NCI-H748 treated with DMSO at 0.1 percent for 48 hours (cell line): ENCODE results near the gene ARL4C.

Experiments
- DNase-seq: peaks from one replicate; lab custom pipeline; 2025; lab: John Stamatoyannopoulos, UW

Gene ARL4C

DNA sequence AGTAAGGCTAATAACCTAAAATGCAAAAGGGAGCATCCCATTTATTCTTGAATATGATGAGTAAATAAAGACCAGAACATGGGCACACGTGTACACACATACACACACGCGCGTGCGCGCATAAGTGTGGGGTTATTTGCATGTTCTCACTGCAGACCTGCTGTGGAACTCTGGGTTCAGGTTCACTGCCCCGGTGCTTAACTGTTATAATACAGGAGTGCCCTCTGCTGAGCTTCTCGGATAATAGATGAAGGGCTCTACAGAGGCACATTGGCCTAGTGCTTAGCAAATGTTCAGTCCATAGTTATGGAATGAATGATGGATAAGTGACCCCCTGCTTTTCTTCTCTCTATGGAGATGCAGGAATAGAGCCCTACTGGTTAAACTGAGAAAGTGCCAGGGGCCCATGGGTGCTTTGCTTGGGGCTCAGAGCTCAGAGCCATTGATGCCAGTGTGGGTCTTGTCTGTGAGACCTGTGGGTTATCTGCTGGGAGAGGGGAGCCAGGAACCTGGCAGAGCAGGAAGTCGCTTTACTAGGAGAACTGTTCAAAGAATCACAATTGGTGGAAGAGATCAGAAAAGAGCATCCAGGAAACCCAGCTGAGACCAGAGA is 3.6 kb upstream of the ARL4C start:
- peak; percentile 29 for DNase-seq

DNA sequence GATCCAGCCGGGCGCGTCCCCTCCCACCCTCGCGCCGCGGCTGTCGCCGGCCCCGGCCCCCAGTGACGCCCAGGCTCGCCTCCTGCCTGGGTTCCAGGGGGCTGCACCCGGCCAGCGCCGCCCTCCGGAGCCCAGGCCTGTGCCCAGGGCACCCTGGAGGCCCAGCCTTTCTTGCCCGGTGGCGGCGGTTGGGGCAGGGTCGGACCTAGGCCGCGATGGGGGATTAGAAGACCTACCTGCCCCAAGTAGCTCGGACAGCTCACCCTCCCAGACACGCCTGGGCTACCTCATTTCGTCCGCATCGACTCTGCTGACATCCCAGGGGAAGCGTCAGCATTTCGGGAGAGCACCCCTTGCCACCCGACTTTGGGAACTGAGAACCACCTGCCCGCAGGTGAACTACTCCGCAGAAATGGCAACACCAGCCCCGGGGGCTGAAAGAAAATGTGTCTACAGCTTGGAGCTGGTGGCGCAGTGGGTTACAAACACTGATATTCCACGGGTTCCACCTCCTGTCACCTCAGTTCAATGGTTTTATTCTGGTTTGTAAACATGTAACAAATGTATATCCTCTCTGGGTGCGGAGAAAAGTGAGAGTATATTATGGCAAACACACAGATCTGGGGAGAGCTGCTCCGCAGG is 834 bp upstream of the ARL4C start:
- no peak for DNase-seq

DNA sequence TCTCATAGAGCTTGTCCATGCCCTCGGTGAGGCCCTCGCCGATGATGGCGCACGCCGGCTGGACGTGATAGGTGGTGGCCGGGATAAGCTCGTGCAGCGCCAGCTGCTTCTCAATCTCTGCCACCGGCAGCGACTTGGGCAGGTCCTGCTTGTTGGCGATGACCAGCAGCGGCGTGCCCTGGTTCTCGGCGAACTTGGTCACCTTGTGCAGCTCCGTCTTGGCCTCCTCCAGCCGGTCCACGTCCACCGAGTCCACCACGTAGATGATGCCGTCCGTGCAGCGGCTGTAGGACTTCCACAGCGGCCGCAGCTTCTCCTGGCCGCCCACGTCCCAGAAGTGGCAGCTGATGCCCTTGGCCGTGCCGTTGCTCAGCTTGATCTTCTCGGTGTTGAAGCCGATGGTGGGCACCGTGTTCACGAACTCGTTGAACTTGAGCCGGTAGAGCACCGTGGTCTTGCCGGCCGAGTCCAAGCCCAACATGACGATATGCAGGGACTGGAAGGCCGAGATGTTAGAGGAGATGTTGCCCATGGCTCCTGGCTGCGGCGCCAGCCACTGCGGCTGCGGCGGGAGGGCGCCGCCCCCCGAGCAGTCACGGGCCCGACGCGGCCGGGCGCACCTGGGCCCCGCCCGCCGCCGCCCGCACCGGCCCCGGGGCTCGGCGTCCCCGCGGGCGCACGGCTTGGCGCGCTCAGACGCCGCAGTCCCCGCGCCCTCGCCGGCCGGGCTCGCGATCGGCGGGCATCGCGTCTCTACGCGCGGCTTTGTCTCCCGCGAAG is 636 bp downstream of the ARL4C start:
- peak; percentile 35 for DNase-seq

DNA sequence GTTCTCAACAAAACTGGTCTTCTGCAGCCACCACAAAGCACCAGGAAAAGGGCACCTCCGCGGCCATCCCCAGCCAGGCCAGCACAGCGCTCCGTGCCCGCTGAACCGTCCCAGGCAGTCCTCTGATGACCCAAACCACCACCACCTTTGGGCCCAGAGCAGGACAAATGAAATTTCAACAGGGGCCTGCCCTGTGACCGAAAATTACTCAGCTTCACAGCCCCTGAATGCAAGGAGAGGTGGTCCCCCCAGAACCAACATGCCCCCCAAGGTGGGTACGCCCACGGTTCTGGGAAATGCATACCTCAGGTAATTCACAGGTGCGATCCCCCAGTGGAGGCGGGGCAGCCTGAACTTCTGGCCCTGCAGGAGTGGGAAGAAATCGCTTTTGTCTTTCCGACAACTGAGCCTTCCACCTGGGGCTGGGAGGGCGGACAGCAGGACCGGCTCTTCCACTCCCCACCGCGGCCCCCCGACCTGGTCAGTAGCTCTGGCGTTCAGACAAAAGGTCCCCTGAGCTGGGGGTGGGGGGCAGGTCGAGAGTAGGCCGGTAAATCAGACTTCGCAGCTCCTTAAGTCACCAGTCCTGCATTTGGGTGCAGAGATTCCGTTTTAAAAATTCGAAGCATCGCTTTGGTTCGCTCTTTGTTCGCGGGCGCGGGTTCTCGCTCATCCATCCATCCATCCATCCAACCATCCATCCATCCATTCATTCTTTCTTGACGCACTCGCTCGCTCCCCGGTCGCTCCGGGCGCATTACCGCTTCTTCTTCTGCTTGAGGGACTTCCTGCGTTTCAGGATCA is 1.4 kb downstream of the ARL4C start:
- DNase-seq = no peak

DNA sequence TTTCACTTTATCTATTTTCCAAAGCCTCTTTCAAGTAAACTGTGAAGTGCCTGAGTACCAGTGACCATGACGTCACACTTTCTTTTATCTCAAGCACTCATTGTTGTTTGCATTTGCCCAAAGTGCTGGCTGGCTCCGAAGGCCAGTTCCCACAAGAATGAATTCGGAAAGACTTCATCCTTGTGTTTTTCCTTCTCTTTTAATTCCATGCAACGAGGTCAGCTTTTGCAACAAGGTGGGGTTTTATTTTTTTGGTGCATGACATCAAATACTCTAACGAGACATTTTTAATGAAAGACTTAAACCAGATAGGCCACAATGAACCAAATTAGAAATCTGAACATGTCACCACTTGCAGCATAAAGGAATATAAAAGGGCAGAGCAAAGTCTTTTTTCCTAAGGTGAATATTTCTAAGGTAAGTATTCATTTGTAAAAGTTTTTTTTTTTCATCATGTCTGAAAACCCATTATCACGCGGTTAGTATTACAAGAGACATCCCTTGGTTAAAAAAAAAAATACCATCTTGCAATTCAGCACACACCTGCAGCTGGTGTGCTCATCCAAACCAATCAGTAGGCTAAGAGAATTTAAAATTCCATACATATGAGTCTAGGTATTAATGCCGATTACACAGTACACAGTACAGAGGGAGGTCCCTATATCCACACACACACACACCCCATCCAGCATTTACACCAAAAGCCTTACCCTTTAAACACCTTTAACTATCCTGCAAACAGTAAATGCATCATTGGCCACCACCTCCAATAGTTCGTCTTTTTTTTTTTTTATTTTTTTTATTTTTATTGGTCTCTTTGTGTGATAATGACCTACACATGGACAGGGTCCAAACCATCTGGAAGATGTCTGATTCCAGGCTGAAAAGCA is 2.3 kb downstream of the ARL4C start:
- peak; percentile 56 for DNase-seq

DNA sequence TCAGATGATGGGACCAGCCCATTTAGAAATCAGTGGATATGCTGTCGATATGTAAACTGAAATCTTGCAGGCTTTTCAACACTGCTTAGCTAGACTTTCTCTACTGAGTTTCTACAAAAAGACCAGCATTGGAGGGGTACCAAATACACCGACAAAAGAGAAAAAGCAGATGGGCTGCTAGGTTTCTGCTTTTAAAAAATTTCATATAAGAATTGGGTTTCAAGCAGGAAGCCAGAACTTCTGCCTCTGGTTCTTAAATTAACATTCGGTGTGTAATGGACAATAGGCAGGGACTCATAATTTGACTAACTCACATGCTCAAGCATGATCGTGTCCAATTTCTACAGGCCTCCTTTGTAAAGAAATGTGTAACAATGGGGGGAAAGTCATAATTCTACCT is 3.1 kb downstream of the ARL4C start:
- DNase-seq = no peak

DNA sequence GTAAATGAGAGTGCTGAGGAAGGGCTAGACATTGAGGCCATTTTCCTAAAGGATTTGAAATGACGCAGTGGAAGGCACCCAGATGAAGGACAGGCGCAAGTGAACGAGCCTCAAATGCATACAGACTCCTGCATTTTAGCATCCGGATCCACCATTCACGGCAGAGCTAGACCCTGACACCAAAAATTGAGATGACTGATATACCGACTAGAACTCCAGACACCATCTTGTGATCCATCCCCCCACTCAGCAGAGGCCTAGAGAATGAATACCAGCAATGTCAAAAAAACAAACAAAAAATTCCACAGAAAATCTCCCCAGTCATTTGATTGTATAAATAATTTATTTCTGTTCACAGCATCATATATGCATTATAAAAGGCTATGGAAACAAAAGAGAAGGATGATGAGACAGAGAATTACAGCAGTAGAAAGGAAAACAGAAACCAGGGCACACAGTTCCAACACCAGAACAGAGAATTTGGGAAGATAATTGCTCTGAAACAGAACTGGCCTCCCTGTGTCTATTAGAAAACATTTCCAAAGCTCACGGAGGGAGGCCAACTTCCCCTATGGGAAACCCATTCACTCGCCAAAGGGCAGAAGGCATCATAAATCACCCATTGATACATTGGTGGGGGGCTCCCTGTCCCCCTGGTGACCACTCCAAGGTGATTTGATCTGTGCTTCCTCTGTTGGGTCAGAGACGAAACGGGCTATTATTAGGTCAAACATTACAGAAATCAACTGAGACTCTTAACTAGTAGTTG is 4.0 kb downstream of the ARL4C start:
- no peak for DNase-seq

DNA sequence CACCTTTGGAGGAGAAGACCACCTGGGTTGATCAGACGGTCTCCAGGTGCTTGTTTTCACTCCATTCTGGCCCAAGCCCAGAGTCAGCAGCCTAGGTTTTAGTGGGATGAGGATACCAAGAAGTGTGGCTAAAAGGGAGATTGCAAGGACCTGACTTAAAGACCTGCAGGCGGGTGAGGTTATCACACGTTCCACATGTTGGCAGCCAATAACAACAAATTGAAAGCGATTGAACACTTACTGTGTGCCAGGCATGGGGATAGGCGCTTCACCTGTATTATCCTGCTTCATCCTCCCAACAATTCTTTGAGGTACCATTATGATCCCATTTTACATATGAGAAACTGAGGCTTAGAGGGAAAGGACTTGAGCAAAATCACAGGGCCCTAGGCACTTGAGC is 5.0 kb downstream of the ARL4C start:
- DNase-seq = no peak

DNA sequence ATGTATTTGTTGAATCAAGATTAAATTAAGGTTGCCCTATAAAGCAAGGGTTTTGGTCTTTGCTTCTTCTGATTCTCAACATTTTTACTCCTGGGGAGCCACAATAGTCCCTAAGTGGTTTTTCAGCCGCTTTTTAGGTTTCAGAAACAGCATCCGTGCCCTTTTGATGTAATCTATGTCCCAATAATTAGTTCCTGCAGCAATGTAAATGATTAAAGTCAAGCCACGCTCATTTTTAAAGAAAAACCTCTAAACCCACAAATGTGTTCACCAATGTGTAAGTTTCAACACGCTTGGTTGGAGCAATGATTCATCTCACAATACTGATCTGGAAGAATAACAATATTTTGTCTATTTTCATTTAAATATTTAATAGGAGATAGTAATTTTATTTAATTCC is 5.6 kb downstream of the ARL4C start:
- DNase-seq = no peak

DNA sequence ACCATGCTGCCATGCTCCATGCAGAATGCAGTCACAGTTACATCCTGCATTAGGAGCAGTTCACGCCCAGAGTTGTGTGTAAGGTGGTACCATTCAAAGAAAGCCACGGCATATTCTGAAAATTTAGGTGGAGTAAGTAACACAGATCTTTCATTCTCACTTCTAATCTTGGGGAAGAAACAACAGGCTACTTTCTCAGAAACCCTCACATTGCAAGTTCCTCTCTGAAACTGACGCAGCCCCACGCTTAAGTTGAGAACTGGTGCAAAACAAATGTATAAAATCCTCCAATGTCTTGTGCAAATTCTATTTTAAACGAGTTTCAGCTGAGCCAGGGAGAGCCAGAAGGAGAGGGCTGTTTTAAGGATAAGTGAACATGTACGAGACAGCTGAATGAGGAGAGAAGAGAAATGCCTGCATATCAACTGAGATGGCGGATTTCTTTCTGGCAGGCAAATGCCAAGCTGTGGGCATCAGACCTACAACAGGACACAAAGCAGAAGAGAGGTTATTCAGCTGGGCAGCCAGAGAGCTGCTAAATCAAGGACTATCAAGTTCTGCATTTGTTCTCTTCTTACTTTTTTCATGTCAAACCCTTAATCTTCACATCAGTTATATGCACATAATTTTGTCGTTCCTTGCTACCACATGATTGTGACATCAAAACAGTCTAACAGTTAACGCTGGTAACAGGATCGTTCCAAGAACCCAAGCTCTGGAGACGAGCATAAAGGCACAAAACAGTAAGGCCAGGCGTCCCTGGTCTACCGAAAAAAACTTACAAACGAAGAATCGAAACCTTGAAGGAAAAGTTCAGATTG is 6.4 kb downstream of the ARL4C start:
- no peak for DNase-seq

DNA sequence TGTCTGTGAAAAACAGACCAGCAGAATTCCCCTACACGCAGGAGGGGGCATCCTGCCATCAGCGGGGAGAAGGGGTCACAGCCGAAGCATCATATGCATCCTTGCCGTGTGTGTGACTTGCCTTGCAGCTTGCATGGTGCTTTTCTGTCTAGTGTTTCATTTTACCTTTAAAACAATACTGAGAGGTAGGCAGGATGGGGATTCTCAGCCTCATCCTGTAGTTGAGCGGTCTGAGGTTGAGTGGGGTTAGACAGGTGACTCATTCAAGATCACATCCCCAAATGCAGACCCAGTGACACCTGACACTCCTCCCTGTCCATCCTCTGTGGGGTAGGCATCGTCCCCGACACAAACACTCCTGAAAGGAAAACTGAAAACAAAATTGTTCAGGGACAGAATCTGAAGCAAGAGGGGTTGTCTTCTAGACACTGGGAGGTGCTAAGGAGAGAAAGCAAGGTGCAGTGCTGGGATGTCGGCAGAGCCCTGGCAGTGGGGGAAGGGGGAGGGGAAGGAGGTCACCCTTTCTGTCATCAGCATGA is 7.9 kb downstream of the ARL4C start:
- no peak for DNase-seq

DNA sequence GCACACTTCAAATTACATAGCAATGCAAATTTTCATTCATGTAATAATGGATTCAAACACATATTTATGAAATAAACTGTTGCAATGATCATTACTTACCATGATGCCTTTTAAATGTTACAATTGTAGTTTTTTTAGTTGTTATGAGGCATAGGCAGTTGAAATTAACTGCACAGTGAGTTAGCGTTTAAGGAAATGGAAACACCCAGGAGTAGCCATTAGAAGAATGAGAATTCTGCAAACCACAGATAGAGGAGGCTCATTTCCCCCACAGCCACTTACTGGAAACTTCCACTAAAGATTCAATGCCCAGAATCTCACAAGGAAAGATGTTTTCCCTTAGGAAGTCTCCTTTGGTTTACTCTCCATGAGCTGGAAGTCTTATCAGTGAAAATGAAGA is 8.4 kb downstream of the ARL4C start:
- no peak for DNase-seq

DNA sequence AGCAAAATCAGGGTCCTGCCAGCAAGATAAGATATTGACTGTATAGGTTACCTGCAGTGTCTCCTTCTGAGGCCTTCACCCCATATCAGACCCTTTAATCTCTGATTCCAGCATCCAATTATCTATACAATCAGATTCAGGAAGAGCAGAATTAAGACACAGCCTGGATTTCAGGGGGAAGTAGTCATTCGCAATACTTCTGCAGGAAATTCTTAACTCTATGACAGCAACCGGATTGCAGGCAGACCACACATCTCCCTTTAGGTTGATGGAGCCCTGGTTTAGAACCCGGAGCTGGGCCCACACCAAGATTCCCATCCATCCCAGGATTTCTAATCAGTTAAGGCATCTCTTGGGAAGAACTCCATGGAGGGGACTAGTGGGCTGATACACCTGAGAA is 9.5 kb downstream of the ARL4C start:
- DNase-seq = no peak

DNA sequence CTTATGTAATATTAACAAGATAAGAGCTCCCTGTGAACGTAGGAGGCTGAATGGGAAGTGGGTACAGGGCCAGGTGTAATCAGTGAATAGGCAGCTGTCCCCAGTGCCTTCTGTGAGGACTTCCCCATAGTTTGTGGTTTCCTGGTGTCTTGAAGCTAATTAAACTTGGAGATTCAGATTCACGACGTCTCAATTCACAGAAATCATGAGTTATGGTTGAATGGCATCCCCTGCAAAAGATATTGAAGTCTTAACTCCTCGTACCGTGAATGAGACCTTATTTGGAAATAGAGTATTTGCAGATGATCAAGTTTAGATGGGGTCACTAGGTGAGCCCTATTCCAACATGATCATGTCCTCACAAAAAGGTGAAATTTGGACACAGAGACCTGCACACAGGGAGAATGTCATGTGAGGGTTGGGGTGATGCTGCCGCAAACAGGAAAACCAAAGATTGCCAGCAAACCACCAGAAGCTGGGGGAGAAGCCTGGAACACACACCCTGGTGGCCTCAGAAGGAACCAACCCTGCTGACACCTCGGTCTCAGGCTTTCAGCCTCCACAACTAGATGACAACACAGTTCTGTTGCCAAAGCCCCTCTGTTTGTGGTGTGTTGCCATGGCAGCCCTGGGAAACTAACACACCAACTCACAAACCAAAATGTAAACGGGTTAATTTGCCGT is 13.2 kb downstream of the ARL4C start:
- no peak for DNase-seq

DNA sequence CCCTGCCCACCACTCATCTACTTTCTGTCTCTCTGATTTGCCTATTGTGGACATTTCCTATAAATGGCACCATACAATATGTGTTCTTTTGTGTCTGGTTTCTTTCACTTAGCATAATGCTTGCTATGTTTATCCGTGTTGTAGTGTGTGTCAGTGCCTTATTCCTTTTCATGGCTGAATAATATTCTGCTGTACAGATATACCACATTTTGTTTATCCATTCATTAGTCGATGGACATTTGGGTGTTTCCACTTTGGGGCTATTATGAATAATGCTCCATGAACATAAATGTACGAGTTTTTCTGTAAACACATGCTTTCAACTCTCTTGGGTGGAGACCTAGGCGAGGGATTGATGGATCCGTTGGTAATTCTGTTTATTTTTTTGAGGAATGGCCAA is 15.6 kb downstream of the ARL4C start:
- DNase-seq = no peak

DNA sequence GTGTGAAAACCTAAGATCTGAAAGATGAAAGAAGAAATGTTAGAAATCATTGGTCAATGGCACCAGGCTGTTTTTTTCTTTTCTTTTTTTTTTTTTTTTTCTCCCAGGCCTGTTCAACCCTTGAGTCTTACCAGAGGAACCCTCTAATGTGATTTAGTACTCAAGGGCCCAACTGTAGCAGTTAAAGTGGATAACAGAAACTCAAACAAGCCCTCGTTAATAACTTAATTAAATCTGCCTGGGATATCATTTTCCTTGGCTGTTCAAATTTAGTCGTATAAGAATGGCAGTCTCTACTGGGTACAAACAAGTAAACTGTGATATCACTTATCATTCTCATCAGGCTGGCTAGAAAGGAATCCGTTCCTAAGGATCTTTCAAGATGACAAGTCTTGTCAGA is 16.5 kb downstream of the ARL4C start:
- no peak for DNase-seq

DNA sequence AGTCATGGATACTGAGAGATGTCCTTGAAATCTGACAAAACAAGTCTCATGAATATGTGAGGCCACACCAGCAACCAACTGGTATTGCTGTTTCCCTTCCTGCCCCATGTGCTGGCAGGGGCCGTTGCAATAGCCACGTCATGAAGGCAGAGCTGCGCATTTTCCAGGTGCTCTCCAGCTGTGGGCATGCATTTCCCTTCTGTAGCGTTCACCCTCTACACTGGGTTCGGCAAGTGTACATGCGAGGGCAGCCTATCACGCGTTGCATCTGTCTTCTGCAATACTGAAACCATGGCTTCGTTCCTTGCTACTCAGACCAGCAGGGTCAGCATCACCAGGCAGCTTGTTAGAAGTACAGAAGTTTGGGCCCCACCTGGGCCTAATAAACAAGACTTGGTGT is 17.4 kb downstream of the ARL4C start:
- DNase-seq = no peak

DNA sequence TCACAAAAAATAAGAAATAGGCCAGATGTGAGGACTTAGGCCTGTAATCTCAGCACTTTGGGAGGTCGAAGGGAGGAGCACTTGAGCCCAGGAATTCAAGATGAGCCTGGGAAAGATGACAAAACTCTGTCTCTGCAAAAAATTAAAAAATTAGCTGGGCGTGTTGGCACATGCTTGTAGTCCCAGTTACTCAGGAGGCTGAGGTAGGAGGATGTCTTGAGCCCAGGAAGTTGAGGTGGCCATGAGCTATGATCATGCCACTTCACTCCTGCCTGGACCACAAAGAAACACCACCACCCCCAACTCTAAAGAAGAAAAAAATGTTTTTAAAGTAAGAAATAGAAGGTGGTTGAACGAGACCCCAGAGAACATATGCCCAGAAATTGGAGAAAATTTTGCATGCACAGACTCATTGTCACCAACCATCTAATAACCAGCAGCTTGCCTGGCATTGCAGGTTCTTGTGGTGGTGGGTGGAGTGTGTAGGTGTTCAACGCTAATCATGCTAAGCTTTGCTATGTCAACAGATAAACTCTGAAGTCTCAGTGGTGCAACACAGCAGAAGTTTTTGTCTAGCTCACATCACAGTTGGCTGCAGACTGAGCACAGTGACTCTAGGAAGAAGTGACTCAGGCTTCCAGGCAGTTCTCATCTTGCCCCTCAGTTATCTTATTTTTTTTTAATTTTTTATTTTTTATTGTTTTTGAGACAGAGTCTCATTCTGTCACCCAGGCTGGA is 18.6 kb downstream of the ARL4C start:
- no peak for DNase-seq
